ENCODE results near the gene KLHDC8B.
"Not testable (repeated sequence)": the region's sequence is repeated elsewhere in the genome, so short reads cannot be mapped to it uniquely, and the experiment has no call there.

KLHDC8B gene

GRCh38 chr3:49198161-49198560, 26.8 kb downstream of the KLHDC8B start:
- no peak for DNase-seq

GRCh38 chr3:49198611-49199230, 27.3 kb downstream of the KLHDC8B start:
- DNase-seq: no peak

GRCh38 chr3:49199239-49199899, 28.0 kb downstream of the KLHDC8B start:
- DNase-seq: no peak

- no peak for DNase-seq
These were observed 28.5 kb downstream of the KLHDC8B start for GRCh38 chr3:49199900-49200281.

GRCh38 chr3:49213541-49213943, 42.1 kb downstream of the KLHDC8B start:
- no peak for DNase-seq

- no peak for DNase-seq
These were observed 42.6 kb downstream of the KLHDC8B start for GRCh38 chr3:49213998-49214397.

GRCh38 chr3:49216687-49217086, 45.3 kb downstream of the KLHDC8B start:
- DNase-seq: not testable (repeated sequence)

GRCh38 chr3:49217108-49217507, 45.7 kb downstream of the KLHDC8B start:
- not testable (repeated sequence) for DNase-seq

- DNase-seq: no peak
These were observed 46.5 kb downstream of the KLHDC8B start for GRCh38 chr3:49217688-49218470.

- not testable (repeated sequence) for DNase-seq
These were observed 47.1 kb downstream of the KLHDC8B start for GRCh38 chr3:49218471-49218989.

GRCh38 chr3:49219132-49219531, 47.7 kb downstream of the KLHDC8B start:
- no peak for DNase-seq

- not testable (repeated sequence) for DNase-seq
These were observed 49.7 kb downstream of the KLHDC8B start for GRCh38 chr3:49220985-49221563.

GRCh38 chr3:49222002-49222401, 50.6 kb downstream of the KLHDC8B start:
- no peak for DNase-seq

All from activated CD8-positive, alpha-beta memory T cell treated with anti-CD3 and anti-CD28 coated beads for 24 hours (primary cell).